WI38 (cell line): Measurements from ENCODE around the gene POLK.

Experiments
- H3K4me3 ChIP-seq: 2 replicates; pipeline ENCODE4 v1.5.1; 2011; ENCODE audit warnings: low read depth, mild to moderate bottlenecking, control low read depth, low read length
- CTCF ChIP-seq: IDR thresholded peaks from 2 replicates; pipeline ENCODE4 v1.5.1; 2012; ENCODE audit warnings: low read depth, mild to moderate bottlenecking, control low read depth, low read length

Gene POLK

GRCh38 chr5:75630875-75631274 lies 119.2 kb downstream of the POLK start:
- no peak for TF ChIP-seq CTCF
- no peak overlapping the region for H3K4me3 ChIP-seq

- no peak for TF ChIP-seq CTCF
Measured at GRCh38 chr5:75632321-75632720, 120.6 kb downstream of the POLK start.

GRCh38 chr5:75637949-75638348 lies 126.3 kb downstream of the POLK start:
- no peak for TF ChIP-seq CTCF
- H3K4me3 ChIP-seq, result no peak overlapping the region

More at GRCh38 chr5:75632321-75632720, 120.6 kb downstream of the POLK start:
- H3K4me3 ChIP-seq, result no peak overlapping the region

GRCh38 chr5:75639535-75640311 lies 128.0 kb downstream of the POLK start:
- H3K4me3 ChIP-seq, result no peak overlapping the region
- no peak for TF ChIP-seq CTCF

- no peak overlapping the region for H3K4me3 ChIP-seq
- TF ChIP-seq CTCF, result no peak
Measured at GRCh38 chr5:75640395-75640794, 128.7 kb downstream of the POLK start.

GRCh38 chr5:75640826-75641225 lies 129.1 kb downstream of the POLK start:
- H3K4me3 ChIP-seq, result no peak overlapping the region

More at GRCh38 chr5:75640826-75641225, 129.1 kb downstream of the POLK start:
- no peak for TF ChIP-seq CTCF
